Breast epithelium (tissue), 3 donors: Measurements from ENCODE around the gene SARNP.

ENCODE experiments used
- CTCF ChIP-seq, 3 donors: fragments of 450-650 bp; IDR thresholded peaks; one replicate each; pipeline ENCODE4 v1.5.1; 2016 to 2017; ENCODE audit warnings: antibody characterized with exemption in 3 of 3, mild to moderate bottlenecking in 3 of 3, moderate library complexity in 3 of 3
- POLR2A ChIP-seq: fragments of 450-650 bp; IDR thresholded peaks from one replicate; pipeline ENCODE4 v1.6.1; 2016; ENCODE audit warnings: antibody characterized with exemption, mild to moderate bottlenecking, moderate library complexity
- POLR2AphosphoS5 ChIP-seq, 3 donors: sonication (generic); formaldehyde crosslinking; IDR thresholded peaks; one replicate each; pipeline ENCODE4 v1.6.1; 2017; ENCODE audit warnings: antibody characterized with exemption in 3 of 3

GRCh38 chr12:55767156-55767555 is 50.4 kb downstream of the SARNP start:
- no peak for TF ChIP-seq POLR2A
- no peak for TF ChIP-seq CTCF (IDR thresholded peaks at IDR 0.05)
- TF ChIP-seq POLR2AphosphoS5 (IDR thresholded peaks at IDR 0.05): no peak
